Neuronal stem cell (in vitro differentiated cells): ENCODE measurements around the gene RPS4Y1.
"Not testable (repeated sequence)": the region's sequence is repeated elsewhere in the genome, so short reads cannot be mapped to it uniquely, and the experiment has no call there.

ENCODE experiments used
- DNase-seq: peaks from one replicate; pipeline ENCODE4 v3.0.0-alpha.2; 2013; ENCODE audit warnings: low spot score
- H2AFZ ChIP-seq: one replicate; pipeline ENCODE4 v1.6.1; 2013; ENCODE audit warnings: mild to moderate bottlenecking, low read length, inconsistent platforms
- H2AK5ac ChIP-seq: 2 replicates; pipeline ENCODE4 v1.6.1; 2013; ENCODE audit warnings: low read depth, mild to moderate bottlenecking, inconsistent platforms, low read length, moderate library complexity, mixed read lengths
- H2BK120ac ChIP-seq: 2 replicates; pipeline ENCODE4 v1.6.1; 2013; ENCODE audit warnings: low read depth, mild to moderate bottlenecking, inconsistent platforms, low read length, moderate library complexity, mixed read lengths
- H2BK12ac ChIP-seq: one replicate; pipeline ENCODE4 v1.6.1; 2013; ENCODE audit warnings: low read length, inconsistent platforms
- H2BK15ac ChIP-seq: 2 replicates; pipeline ENCODE4 v1.6.1; 2013; ENCODE audit warnings: mild to moderate bottlenecking, low read length, inconsistent platforms, mixed read lengths
- H2BK5ac ChIP-seq: one replicate; pipeline ENCODE4 v1.6.1; 2013; ENCODE audit warnings: inconsistent platforms, mild to moderate bottlenecking, low read length, moderate library complexity
- H3K14ac ChIP-seq: one replicate; pipeline ENCODE4 v1.6.1; 2013; ENCODE audit warnings: low read length, inconsistent platforms
- H3K18ac ChIP-seq: 2 replicates; pipeline ENCODE4 v1.6.1; 2013; ENCODE audit warnings: low read length, inconsistent platforms
- H3K23ac ChIP-seq: 2 replicates; pipeline ENCODE4 v1.6.1; 2013; ENCODE audit warnings: low read depth, mild to moderate bottlenecking, mixed read lengths, low read length, inconsistent platforms; ENCODE audit not compliant: poor library complexity
- H3K27ac ChIP-seq: replicated peaks from 3 replicates; pipeline ENCODE4 v1.5.1; 2013; ENCODE audit warnings: low read length, inconsistent platforms
- H3K27me3 ChIP-seq, 3 experiments: 2 replicates each; pipeline ENCODE4 v1.6.1; 2013; ENCODE audit warnings: low read length in 3 of 3, mild to moderate bottlenecking in 2 of 3, inconsistent platforms in 1 of 3, low read depth in 1 of 3, mixed read lengths in 1 of 3, moderate library complexity in 1 of 3; ENCODE audit not compliant: control insufficient read depth in 3 of 3, insufficient read depth in 3 of 3
- H3K36me3 ChIP-seq, 2 donors: replicated peaks in 1 of 2; 2 replicates each; pipeline ENCODE4 v1.6.1; 2013; ENCODE audit warnings: low read length in 2 of 2; ENCODE audit not compliant: control insufficient read depth in 2 of 2, insufficient read depth in 2 of 2
- H3K4ac ChIP-seq: 2 replicates; pipeline ENCODE4 v1.6.1; 2013; ENCODE audit warnings: inconsistent platforms, mild to moderate bottlenecking, low read length, moderate library complexity
- H3K4me1 ChIP-seq, 2 donors: 1 replicate in 1 of 2; 2 replicates in 1 of 2; pipeline ENCODE4 v1.6.1; 2013; ENCODE audit warnings: low read length in 2 of 2, low read depth in 1 of 2; ENCODE audit not compliant: control insufficient read depth in 2 of 2, insufficient read depth in 1 of 2
- H3K4me2 ChIP-seq: one replicate; pipeline ENCODE4 v1.6.1; 2013; ENCODE audit warnings: mild to moderate bottlenecking, low read length, inconsistent platforms; ENCODE audit not compliant: insufficient read depth, poor library complexity, severe bottlenecking
- H3K4me3 ChIP-seq, 2 donors: 2 replicates each; pipeline ENCODE4 v1.5.1; 2013; ENCODE audit warnings: low read length in 2 of 2, mild to moderate bottlenecking in 2 of 2, inconsistent platforms in 1 of 2, moderate library complexity in 1 of 2
- H3K79me1 ChIP-seq: one replicate; pipeline ENCODE4 v1.6.1; 2013; ENCODE audit warnings: low read depth, mild to moderate bottlenecking, inconsistent platforms, low read length, moderate library complexity
- H3K9ac ChIP-seq: one replicate; pipeline ENCODE4 v1.6.1; 2013; ENCODE audit warnings: mild to moderate bottlenecking, low read depth, low read length, inconsistent platforms; ENCODE audit not compliant: poor library complexity
- H3K9me3 ChIP-seq, 2 donors: replicated peaks in 1 of 2; 2 replicates each; pipeline versions ENCODE3 to v1.6.1; 2013; ENCODE audit warnings: low read length in 2 of 2, mild to moderate bottlenecking in 2 of 2, inconsistent platforms in 1 of 2, low read depth in 1 of 2, mixed read lengths in 1 of 2, moderate library complexity in 1 of 2; ENCODE audit not compliant: control insufficient read depth in 2 of 2, insufficient read depth in 1 of 2
- H4K8ac ChIP-seq: one replicate; pipeline ENCODE4 v1.6.1; 2013; ENCODE audit warnings: low read depth, mild to moderate bottlenecking, inconsistent platforms, low read length, moderate library complexity
- H4K91ac ChIP-seq: one replicate; pipeline ENCODE4 v1.6.1; 2013; ENCODE audit warnings: low read length, low read depth, mild to moderate bottlenecking, inconsistent platforms; ENCODE audit not compliant: poor library complexity
- WGBS, 2 donors: extraction: QIAGEN DNeasy Blood & Tissue Kit; methylation state at CpG; one replicate each; pipeline ENCODE4 v1.1.7; 2013; ENCODE audit warnings: missing lambda C conversion rate in 2 of 2, mixed read lengths in 1 of 2; ENCODE audit not compliant: insufficient read length in 2 of 2, insufficient replicate concordance in 1 of 2; ENCODE audit errors: extremely low coverage in 2 of 2; 5-methylcytosine and 5-hydroxymethylcytosine counted together

RPS4Y1 gene

DNA sequence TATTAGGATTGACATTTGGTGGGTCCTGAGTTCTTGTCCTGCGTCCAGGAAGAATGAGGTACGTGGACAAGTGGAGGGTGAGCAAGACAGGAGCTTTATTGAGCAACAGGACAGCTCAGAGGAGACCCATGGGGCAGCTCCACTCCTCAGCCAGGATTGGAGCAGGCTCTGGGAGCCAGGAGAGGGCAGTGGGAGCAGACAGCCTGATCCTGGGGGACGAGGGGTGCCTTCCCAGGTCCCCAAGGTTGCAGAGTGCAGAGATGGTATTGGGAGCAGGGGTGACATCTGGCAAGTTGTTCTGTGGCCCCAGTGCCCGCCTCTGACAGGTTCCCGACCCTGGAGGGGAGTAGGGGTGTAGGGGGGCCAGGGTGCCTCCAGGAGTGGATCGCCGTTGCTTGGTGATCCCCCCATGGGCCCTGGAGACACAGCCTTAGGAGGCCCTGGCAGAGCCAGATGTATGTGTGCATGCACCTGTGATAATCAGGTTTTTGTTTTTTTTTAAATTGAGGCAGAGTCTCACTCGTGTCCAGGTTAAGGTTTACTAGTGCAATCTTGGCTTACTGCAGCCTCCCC is 26.7 kb downstream of the RPS4Y1 start:
- Histone ChIP-seq H2AK5ac (no peak overlapping the region), H3K9me3 (peaks cover 0 to 2% of the 10 kb centered on the region in 2 donors), H3K4me3 (no peak overlapping the region), H3K36me3 (peaks cover 0 to 16% of the 10 kb centered on the region in 2 donors), H3K4me1 (no peaks in the 10 kb centered on the region), H2BK12ac (no peak overlapping the region), H3K79me1 (no peaks in the 10 kb centered on the region), H2AFZ (no peak overlapping the region), H2BK120ac (no peak overlapping the region), H3K23ac (no peak overlapping the region), H3K18ac (no peak overlapping the region), H3K4me2 (no peak overlapping the region), H3K4ac (no peak overlapping the region), H3K27me3 (no peaks in the 10 kb centered on the region), H3K9ac (no peak overlapping the region), H2BK15ac (no peak overlapping the region), H4K91ac (no peak overlapping the region), H3K14ac (no peak overlapping the region), H4K8ac (no peak overlapping the region), H2BK5ac (no peak overlapping the region), H3K27ac (no peak overlapping the region)
- no peak for DNase-seq
- WGBS, 2 donors = no CpG with 5 or more reads among the region's 8 CpGs

DNA sequence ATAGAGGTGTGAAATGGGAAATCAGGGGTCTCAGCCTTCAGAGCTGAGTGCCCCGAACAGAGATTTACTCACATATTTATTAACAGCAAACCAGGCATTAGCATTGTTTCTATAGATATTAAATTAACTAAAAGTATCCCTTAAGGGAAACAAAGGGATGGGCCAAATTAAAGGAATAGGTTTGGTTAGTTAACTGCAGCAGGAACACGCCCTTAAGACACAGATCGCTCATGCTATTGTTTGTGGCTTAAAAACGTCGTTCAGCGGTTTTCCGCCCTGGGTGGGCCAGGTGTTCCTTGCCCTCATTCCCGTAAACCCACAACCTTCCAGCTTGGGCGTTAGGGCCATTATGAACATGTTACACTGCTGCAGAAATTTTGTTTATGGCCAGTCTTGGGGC is 30.8 kb downstream of the RPS4Y1 start:
- H3K4me3 ChIP-seq, DNase-seq, H2BK120ac ChIP-seq, H3K27ac ChIP-seq, H3K4me2 ChIP-seq, H2BK12ac ChIP-seq, H2AK5ac ChIP-seq, H3K23ac ChIP-seq, H2AFZ ChIP-seq, H3K36me3 ChIP-seq, H3K14ac ChIP-seq, H3K27me3 ChIP-seq, H2BK15ac ChIP-seq, H3K79me1 ChIP-seq, H4K91ac ChIP-seq, H3K4ac ChIP-seq, H3K9me3 ChIP-seq, H4K8ac ChIP-seq, H2BK5ac ChIP-seq, H3K9ac ChIP-seq, H3K18ac ChIP-seq, H3K4me1 ChIP-seq: not testable (repeated sequence)
- WGBS, 2 donors = no CpG with 5 or more reads among the region's 9 CpGs

DNA sequence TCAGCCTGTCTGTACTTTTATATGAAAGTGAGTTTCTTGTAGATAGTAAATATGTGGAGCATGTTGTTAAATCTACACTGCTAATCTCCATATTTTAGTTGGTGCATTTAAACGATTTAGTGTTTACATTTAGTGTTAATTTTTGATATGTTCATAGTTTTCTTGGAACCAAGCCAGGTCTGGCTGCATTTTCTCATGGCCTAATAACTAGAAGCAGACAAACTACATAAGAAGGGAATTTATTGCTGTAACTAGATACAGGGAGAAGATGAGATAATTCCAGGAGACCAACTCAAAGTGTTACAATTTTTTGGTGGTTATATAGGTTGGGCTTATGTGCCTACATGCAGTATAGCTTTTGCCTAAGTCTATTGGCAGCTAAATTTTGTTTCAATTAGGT is 32.8 kb downstream of the RPS4Y1 start:
- Histone ChIP-seq H3K79me1 (no peaks in the 10 kb centered on the region), H2AFZ (no peak overlapping the region), H2BK15ac (no peak overlapping the region), H3K4me1 (peaks cover 0 to 7% of the 10 kb centered on the region in 2 donors), H3K9ac (no peak overlapping the region), H3K23ac (no peak overlapping the region), H2AK5ac (no peak overlapping the region), H3K27me3 (no peaks in the 10 kb centered on the region), H3K9me3 (peaks cover 0 to 2% of the 10 kb centered on the region in 2 donors), H3K27ac (no peak overlapping the region), H3K36me3 (peaks cover 0 to 2% of the 10 kb centered on the region in 2 donors), H3K4ac (no peak overlapping the region), H2BK120ac (no peak overlapping the region), H2BK12ac (no peak overlapping the region), H3K18ac (no peak overlapping the region), H3K4me2 (no peak overlapping the region), H3K4me3 (no peak overlapping the region), H2BK5ac (no peak overlapping the region), H4K91ac (no peak overlapping the region), H3K14ac (no peak overlapping the region), H4K8ac (no peak overlapping the region)
- DNase-seq = no peak
- WGBS, 2 donors = no CpG with 5 or more reads among the region's 1 CpG

DNA sequence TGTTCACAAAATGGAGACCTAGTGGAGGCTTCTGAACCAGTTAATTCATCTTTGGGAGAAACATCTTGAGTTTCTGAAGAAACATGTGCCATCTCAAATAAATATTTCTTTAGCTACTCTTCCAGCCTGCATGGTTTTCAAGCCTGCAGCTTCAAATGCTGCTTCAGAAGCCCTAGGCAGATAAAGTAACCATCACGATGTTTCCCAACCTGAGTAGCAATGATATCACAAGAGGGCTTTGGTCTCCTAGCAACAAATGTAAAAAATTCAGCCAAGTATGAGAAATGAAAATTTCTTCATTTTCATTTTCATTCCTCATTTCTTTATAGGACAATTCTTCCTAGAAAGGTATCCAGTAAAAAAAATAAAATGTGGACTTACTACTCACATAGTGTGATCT is 42.2 kb downstream of the RPS4Y1 start:
- Histone ChIP-seq H3K79me1 (no peaks in the 10 kb centered on the region), H3K36me3 (no peaks in the 10 kb centered on the region), H3K27me3 (no peaks in the 10 kb centered on the region), H4K8ac (no peak overlapping the region), H3K14ac (no peak overlapping the region), H4K91ac (no peak overlapping the region), H3K4me2 (no peak overlapping the region), H3K9me3 (no peaks in the 10 kb centered on the region), H2AK5ac (no peak overlapping the region), H2AFZ (no peak overlapping the region), H3K9ac (no peak overlapping the region), H2BK15ac (no peak overlapping the region), H2BK120ac (no peak overlapping the region), H3K4me3 (no peak overlapping the region), H3K4ac (no peak overlapping the region), H3K23ac (no peak overlapping the region), H3K4me1 (peaks cover 0 to 17% of the 10 kb centered on the region in 2 donors), H3K27ac (peak overlapping the region; percentile 2), H2BK12ac (no peak overlapping the region), H3K18ac (no peak overlapping the region), H2BK5ac (no peak overlapping the region)
- no peak for DNase-seq
- no CpG with 5 or more reads among the region's 1 CpG for WGBS, 2 donors
